ENCODE measurements around the gene PLCXD1.

- no peak for TF ChIP-seq ZNF70 (CRISPR knock-in tag; IDR thresholded peaks at IDR 0.05)
- TF ChIP-seq ZFP30 (CRISPR knock-in tag; IDR thresholded peaks at IDR 0.05) = no peak
- TF ChIP-seq GLIS3 (CRISPR knock-in tag; IDR thresholded peaks at IDR 0.05) = no peak
- TF ChIP-seq PATZ1 (CRISPR knock-in tag; IDR thresholded peaks at IDR 0.05; ENCODE audit: borderline replicate concordance) = no peak
- TF ChIP-seq ESRRG (CRISPR knock-in tag; IDR thresholded peaks at IDR 0.05) = no peak
- TF ChIP-seq ARNTL (CRISPR knock-in tag; IDR thresholded peaks at IDR 0.05; ENCODE audit: borderline replicate concordance, low read depth) = no peak
- no peak for TF ChIP-seq TOX (CRISPR knock-in tag; IDR thresholded peaks at IDR 0.05; ENCODE audit: borderline replicate concordance)
- TF ChIP-seq, protein P1, sequence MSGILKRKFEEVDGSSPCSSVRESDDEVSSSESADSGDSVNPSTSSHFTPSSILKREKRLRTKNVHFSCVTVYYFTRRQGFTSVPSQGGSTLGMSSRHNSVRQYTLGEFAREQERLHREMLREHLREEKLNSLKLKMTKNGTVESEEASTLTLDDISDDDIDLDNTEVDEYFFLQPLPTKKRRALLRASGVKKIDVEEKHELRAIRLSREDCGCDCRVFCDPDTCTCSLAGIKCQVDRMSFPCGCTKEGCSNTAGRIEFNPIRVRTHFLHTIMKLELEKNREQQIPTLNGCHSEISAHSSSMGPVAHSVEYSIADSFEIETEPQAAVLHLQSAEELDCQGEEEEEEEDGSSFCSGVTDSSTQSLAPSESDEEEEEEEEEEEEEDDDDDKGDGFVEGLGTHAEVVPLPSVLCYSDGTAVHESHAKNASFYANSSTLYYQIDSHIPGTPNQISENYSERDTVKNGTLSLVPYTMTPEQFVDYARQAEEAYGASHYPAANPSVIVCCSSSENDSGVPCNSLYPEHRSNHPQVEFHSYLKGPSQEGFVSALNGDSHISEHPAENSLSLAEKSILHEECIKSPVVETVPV (CRISPR knock-in tag; IDR thresholded peaks at IDR 0.05) = no peak
- no peak for TF ChIP-seq OSR1 (CRISPR knock-in tag; IDR thresholded peaks at IDR 0.05)
- no peak for TF ChIP-seq ZFP3 (CRISPR knock-in tag; IDR thresholded peaks at IDR 0.05)
- TF ChIP-seq RARB (CRISPR knock-in tag; IDR thresholded peaks at IDR 0.05) = no peak
- no peak for TF ChIP-seq SNAI2 (CRISPR knock-in tag; IDR thresholded peaks at IDR 0.05)
- TF ChIP-seq, protein P2, sequence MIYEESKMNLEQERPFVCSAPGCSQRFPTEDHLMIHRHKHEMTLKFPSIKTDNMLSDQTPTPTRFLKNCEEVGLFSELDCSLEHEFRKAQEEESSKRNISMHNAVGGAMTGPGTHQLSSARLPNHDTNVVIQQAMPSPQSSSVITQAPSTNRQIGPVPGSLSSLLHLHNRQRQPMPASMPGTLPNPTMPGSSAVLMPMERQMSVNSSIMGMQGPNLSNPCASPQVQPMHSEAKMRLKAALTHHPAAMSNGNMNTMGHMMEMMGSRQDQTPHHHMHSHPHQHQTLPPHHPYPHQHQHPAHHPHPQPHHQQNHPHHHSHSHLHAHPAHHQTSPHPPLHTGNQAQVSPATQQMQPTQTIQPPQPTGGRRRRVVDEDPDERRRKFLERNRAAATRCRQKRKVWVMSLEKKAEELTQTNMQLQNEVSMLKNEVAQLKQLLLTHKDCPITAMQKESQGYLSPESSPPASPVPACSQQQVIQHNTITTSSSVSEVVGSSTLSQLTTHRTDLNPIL (CRISPR knock-in tag; IDR thresholded peaks at IDR 0.05; ENCODE audit: low read depth) = no peak
- TF ChIP-seq ZNF565 (CRISPR knock-in tag; conservative IDR thresholded peaks at IDR 0.05; ENCODE audit: low read depth) = no peak
These were observed 21.4 kb upstream of the PLCXD1 start for GRCh38 chrX:259692-260355.
